Measurements from ENCODE around the gene DNAI1. TPM values are rescaled to one million over a fixed set of nuclear protein-coding genes. Genes with fewer than 3 reads are reported as not detected.
A peak's percentile ranks its signal among the peaks of the same experiment; 100 is the strongest.
"Not testable (repeated sequence)": the region's sequence is repeated elsewhere in the genome, so short reads cannot be mapped to it uniquely, and the experiment has no call there.

Gene DNAI1
- total RNA-seq, 1 experiment from 2014 or later: not detected

DNA sequence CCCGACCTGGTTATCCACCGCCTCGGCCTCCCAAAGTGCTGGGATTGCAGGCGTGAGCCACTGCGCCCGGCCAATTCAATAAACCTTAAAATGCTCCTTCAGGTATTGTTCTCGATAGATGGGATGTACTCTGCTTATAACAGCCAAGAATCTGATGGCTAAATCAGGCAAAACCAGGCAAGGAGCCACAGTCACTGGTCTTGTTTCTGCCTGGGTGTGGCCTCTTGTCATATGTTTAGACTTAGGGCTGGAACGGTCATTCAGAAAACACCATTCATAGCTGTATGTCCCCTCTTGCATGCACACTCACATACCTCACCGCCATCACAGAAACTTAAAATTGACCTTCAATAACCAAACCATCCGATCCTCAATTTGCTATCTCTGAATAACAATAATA, 8.0 kb upstream of the DNAI1 start:
- DNase-seq (ENCODE audit: low read depth): no peak

DNA sequence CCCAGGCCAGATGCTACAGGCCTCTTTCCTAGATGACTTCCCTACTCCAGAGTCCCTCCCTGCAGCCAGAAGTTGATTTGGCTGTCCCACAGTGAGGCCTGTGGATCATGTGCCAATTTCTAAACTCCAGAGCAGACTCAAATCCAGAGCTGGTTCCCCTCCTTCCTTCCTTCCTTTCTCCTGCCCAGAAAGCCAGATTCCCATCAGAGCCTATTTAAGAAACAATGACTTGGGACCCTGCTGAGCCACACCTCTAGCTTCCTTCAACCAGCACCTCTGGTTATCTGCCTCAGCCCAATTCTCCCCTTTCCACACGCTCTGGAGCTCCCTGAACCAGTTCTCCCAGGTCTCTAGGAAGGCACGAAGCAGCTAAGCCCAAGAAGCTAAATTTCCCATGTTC, 7.5 kb upstream of the DNAI1 start:
- no peak for DNase-seq (ENCODE audit: low read depth)

DNA sequence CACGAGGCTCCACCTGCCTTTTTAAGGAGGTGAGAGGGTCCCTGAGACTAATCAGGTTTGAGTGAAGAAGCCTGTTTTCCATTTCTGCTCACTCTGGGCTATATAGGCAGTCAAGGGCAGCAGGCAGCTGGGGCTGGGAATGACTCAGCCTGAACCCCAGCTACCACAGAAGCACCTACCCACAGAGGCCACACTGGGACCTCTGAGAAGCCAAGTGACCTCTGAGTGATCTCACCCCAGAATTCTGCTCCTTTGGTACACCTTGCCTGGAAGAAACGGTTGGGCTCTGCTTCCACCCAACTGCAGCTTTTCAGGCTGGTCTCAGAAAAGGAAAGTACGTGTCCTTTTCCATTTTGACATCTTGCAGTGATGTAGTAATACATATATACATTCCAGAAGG, 7.1 kb upstream of the DNAI1 start:
- peak; percentile 57 for DNase-seq (ENCODE audit: low read depth)

DNA sequence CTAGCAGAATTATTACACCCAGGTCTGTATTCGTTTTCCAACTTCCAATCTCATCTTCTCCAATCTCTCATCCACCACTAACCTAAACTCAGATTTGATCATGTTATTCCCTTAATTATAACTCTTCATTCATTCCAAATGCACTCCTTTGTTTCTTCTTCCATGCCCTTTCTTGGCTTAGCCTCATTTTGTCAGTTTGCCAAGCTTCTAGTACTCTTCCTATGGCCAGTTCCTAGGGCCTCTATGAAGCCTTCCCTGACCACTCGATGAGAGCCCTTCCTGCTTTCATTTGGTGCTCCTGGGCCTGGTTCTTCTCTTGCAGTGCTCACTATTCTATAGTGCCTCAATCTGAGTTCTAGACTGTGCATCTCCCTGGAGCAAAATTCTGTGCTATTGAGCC, 6.0 kb upstream of the DNAI1 start:
- no peak for DNase-seq (ENCODE audit: low read depth)

DNA sequence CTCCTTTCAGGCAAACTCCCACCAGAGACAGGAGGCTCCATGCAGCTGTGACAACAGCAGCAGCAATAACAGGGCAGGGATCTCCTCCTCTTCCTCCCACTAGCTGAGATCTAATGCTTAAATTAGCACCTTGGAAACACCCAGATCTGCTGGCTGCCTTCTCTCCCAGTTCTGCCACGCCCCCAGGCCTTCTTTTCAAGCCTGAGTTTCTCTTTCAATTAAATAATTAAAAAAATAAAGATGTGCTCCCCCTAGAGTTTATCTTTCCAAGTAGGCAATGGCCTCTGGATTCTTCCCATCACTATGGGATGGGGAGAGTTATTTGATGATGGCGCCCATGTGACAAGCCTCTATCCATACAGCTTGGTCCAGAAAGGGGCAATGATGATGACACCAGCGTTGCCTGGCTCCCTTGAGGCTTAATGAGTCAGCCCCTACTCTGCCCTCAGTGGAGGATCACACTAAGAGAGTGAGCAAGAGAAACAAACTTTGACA, 4.0 kb upstream of the DNAI1 start:
- peak; percentile 87 for DNase-seq (ENCODE audit: low read depth)

DNA sequence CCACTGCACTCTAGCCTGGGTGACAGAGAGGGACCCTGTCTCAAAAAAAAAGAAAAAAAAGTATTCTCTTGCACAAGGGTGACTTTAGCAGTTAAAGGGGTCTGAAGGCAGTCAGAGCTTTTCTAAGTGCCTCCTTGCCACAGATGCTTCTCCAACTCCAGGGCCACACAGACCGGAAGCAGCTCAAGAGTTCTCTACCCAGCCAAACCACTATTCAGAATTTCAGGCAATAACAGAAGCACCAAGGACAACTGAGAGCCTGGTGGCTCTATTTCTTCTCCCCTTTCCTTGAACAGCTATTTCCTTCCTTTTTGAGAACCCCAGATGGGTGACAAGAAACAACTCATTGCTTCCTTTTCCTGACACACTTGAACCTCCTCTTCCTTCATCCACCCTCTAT, 2.5 kb upstream of the DNAI1 start:
- no peak for DNase-seq (ENCODE audit: low read depth)

DNA sequence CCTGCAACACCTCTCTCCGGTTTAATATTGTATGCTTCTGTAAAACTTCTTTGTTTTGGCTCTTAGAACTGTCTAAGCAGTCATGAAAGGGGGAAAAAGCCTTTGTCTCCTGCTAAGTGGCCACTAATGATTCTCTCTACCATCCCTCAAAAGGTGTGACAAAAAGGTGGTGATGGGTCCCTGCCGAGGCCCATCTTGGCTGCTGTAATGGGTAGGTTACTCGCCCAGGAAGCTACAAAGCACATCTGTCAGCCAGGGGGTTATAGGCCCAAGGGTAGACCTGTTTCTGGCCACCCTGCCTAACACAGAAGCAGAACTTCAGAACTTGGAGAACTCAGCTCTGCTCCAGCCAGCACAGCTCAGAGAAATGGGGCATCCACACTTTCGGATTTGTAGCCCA, 1.9 kb upstream of the DNAI1 start:
- no peak for DNase-seq (ENCODE audit: low read depth)

DNA sequence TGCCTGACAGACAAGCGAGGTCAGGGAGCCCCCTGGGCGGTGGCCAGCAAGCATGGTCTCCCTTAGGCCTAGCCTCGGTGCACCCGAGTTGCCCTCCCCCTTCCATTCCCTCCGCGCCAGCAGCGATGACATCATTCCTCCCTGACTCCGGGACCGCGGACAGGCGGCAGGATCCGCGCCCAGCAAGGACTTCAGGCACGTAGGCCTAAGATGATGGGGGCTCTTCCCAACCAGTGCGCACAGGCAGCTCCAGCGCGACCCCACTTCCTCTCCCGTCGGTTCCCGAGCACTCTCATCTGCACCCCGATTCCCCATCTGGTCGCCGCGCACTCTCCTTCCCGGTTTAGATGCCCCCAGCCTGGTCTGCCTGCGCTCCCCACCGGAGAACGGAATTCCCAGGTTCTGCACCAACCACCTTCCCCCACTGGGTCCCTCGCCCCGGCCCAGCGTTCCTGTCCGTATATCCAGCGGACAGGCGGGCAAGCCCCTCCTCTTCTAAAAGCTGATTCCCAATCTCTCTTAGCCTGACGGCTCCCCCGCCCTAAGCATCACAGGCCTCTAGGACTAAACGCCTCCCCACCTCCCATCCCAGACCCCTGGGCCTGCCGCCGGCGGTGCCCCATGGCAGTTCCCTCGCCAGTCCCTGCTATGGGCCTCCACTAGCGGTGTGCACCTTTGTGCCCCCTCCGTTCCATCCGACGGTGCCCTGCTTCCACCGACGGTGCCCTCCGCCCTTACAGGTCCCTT, 1.2 kb upstream of the DNAI1 start:
- peak; percentile 67 for DNase-seq (ENCODE audit: low read depth)

DNA sequence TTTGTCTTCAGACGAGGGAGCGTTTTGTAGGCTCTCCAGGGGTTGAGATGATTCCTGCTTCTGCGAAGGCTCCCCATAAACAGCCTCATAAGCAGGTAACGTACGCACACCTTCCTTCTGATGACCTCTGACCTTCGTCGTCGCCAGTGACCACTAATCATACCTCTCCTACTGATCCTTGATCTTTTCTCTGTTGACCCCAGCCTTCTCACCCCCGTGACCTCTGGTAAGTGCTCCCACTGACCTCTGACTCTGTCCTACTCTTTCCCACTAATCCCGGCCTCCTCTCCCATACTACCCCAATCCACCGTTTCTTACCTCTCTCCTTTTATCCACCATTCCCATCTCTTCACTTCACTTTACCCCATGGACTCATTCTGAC, 345 bp downstream of the DNAI1 start:
- DNase-seq (ENCODE audit: low read depth): no peak

DNA sequence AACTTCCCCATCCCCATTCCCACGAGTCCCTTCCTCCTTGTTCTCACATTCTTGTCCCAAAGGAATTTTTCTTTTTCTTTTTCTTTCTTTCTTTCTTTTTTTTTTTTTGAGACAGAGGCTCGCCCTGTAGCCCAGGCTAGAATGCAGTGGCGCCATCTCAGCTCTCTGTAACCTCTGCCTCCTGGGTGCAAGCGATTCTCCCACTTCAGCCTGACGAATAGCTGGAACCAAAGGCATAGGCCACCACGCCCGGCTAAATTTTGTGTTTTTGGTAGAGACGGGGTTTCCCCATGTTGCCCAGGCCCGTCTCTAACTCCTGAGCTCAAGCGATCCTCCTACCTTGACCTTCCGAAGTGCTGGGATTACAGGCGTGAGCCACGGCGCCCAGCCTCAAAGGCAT, 751 bp downstream of the DNAI1 start:
- no peak for DNase-seq (ENCODE audit: low read depth)

DNA sequence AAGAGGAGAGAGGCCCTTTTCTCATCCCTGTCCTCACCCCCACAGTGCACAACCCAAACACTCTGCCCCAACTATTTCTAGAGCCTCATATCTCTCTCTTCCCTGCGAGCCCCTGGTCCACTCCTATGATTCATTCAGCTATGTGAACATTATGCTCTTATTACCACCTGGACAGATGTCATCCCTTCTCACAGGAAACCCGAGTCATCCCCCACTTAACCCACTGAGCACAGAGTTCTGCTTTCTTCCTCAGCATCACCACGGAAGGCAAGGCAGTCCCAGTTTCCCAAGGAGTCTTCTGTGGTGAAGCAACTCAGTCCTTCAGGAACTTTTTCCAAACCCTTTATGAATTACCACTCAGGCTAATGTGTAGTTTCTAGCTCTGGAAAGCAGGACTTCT, 1.3 kb downstream of the DNAI1 start:
- DNase-seq (ENCODE audit: low read depth): no peak

DNA sequence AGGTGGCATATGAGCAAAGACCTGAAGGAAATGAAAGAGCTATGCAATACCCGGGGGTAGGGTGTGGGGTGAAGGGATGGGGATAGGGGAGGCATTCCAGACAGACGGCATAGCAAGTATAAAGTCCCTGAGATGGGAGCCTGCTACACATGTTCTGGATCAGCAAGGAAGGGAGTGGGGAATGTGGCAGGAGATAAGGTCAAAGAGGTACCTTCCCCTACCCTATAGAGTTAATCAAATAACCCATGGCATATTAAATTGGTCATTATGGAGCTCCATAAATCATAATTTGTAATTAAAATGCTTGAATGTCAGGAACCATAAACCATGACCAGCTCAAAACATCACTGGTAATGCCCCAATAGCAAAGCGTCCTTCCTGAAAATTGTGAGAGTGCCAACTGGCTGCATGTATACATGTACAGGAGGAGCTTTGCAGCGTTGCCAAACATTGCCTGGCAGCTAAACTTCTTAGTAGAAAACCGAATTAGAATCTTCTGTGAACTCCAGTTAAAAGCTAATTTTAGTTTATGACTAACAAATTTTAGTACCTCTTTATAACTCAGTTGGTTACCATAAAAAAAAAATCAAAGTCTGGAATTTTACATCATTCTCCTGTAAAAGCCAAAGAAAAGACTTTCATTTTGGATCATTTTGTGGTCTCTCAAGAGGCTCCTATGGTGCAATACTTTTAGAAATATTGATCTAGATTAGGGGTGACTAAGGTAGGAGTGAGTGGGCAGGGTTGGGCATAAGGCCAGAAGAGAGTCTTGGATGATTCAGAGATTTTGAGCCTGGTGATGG, 4.7 kb downstream of the DNAI1 start:
- peak; percentile 73 for DNase-seq (ENCODE audit: low read depth)

DNA sequence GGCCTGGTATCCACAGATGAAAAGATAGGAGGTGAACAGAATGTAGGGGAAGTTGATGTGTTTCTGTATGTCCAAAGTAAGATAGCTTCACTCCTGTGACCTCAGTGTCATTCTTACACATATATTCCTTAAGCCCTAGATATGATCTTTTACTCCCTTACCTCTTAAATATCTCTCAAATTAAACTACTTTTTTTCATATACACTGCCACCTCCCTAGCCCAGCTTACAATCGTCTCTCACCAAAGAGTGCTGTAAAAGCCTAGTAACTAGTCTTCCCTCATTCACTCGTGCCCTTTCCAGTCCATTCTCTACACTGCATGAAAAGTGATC, 5.3 kb downstream of the DNAI1 start:
- no peak for DNase-seq (ENCODE audit: low read depth)

DNA sequence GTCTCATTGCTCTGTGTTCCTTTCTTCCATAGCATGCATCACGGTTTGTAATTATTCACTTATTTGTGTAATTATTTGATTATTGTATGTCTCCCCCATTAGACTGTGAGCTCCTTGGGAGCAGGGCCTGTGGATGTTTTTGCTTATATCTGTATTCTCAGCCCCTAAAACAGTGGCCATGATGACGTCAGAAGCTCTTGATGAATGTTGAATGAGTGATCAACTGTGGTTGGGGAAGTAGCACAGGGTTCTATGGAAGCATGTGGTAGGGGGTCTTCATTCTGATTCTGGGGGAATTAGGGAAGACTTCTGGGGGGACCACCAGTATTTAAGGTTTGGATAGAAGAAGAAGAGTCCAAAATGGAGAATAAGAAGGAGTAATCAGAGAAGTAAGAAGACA, 6.0 kb downstream of the DNAI1 start:
- DNase-seq (ENCODE audit: low read depth): no peak

DNA sequence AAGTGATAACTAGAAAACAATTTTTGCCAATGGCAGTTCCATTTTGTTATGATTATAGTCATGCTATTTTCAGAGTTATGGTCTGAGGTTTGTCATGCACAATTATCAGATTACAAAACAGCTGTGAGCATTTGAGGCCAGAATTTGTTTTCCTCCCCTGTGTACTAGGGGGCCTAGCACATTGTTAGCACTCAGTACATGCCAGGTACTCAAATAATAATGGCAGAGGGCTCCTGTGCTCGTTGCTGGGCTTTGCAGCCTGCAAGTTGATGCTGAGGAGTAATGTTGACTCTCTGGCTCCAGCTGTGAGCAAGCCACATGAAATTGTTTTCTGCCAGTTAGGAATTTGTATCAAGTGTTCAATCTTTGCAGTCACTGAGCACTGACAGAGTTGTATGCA, 6.9 kb downstream of the DNAI1 start:
- no peak for DNase-seq (ENCODE audit: low read depth)

DNA sequence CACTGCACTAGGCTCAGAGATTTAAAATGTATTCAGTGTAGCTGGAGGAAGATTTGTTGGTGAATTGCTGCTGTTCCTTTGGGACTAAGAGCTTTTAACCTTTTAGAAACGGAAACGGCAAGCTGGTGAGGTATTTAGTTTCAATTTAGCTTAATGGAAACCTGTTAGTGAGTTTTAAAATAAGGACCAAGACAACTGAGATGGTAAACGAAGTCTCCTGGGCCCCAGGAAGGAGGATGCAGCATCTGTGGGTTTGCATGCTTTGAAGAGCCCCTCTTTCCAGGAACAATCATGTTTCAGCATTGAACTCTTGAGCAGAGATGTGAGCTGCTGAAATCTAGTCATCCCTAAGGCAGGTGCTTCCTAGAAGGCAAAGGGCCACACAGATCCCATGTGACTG, 16.5 kb downstream of the DNAI1 start:
- no peak for DNase-seq (ENCODE audit: low read depth)

DNA sequence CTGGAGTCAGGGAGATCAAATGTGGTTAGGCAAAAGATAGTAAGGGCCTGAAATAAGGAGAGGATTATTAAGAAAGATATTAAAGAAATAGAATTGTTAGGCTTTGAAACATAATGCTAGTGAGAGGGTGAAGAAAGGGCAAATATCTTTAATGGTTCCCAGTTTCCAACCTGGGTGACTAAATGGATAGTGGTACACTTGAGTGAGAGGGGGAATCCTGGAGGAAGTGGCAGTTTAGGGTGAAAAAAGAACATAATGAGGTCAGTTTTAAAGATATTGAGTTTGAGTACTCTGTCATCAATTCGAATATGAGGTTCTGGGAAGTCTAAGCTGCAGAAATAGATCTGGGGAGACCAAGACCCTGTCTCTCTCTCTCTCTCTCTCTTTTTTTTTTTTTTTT, 18.9 kb downstream of the DNAI1 start:
- DNase-seq (ENCODE audit: low read depth): no peak

DNA sequence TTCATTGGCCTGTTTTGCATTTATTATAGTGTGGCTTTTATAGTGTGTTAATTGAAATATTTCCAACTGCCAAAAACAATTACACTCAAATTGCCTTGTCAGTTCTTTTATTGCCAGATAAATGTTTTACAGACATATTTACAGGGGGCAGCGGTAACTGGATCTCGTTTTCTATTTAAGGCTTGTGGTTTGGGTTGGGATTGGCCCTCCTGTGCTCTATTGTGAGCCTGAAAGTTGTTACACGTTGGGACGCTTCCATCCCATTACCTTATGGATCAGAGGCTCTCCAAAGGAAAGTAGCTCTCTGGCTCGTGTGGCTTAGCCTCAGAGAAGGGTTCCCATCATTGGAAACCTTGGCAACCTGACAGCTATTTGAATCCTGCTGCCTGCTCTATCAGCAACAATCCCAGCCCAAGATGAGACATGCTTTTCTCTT, 20.8 kb downstream of the DNAI1 start:
- no peak for DNase-seq (ENCODE audit: low read depth)

DNA sequence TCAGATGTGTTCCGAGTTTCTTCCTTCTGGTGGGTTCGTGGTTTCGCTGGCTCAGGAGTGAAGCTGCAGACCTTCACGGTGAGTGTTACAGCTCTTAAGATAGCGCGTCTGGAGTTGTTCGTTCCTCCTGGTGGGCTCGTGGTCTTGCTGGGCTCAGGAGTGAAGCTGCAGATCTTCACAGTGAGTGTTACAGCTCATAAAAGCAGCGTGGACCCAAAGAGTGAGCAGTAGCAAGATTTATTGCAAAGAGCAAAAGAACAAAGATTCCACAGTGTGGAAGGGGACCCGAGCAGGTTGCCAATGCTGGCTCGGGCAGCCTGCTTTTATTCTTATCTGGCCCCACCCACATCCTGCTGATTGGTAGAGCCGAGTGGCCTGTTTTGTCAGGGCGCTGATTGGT, 23.0 kb downstream of the DNAI1 start:
- DNase-seq (ENCODE audit: low read depth): not testable (repeated sequence)

DNA sequence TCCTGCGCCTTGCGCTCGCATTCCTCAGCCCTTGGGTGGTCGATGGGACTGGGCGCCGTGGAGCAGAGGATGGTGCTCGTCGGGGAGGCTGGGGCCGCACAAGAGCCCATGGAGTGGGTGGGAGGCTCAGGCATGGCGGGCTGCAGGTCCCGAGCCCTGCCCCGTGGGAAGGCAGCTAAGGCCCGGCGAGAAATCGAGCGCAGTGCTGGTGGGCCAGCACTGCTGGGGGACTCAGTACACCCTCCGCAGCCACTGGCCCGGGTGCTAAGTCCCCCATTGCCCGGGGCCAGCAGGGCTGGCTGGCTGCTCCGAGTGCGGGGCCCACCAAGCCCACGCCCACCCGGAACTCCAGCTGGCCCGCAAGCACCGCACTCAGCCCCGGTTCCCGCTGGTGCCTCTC, 24.1 kb downstream of the DNAI1 start:
- not testable (repeated sequence) for DNase-seq (ENCODE audit: low read depth)

DNA sequence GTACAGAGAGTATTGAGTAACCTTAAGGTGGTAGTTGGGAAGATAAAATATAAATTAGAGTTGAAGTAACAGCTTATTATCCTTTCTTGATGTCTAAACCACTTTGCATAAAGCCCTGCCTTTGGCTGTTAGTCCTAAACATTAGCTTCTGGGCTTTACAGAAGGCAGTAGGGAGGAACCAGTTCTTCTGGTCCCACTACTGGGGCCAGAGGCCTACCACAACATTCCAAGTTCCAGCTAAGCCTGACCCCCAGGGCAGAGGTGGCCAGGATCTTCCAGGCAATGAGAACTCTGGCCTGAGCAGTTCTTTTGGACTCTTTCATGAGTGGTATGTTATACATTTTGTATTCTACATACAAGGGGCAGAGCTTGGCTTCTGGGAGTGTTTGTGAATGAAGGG, 26.1 kb downstream of the DNAI1 start:
- DNase-seq (ENCODE audit: low read depth): no peak

DNA sequence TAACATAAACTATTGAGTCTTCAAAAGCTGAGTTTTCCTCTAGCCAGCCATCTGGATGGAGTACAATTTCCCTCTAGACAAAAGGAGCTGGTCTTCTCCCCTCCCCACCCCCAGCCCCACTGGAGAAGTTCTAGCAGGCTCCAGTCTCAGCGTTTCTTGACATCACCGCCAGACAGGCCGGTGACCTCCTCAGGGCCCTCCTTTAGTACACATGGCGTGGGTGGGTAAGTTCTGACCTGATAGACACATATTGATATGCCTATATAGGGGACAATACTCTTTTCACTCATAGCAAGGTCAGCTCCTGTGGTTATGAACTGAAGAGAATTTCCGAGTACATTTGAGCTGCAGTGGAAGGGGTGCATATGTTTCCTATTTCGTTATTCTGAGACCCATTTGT, 27.2 kb downstream of the DNAI1 start:
- DNase-seq (ENCODE audit: low read depth): no peak

DNA sequence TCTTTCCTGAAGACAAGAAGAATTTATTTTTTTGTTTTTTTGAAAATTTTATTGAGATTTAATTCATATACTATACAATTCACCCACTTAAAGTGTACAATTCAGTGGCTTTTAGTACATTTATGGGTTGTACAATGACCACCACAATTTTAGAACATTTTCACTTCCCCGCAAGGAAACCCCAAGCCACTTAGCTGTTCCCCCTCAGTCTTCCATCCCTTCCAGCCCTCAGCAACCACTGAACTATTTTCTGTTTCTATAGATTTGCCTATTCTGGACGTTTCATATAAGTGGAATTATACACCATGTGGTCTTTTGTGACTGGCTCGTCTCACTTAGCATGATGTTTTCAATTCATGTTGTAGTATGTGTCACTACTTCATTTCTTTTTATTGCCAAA, 28.0 kb downstream of the DNAI1 start:
- no peak for DNase-seq (ENCODE audit: low read depth)
